A673 (cell line): ENCODE results near the gene STX8.

Source experiments
- EZH2 ChIP-seq: fragments of 200-600 bp; sonication (generic); IDR thresholded peaks from 2 replicates; pipeline ENCODE4 v1.6.1; 2017; ENCODE audit warnings: borderline replicate concordance, low read depth, mild to moderate bottlenecking, mixed read lengths, antibody characterized with exemption, low read length; ENCODE audit not compliant: poor library complexity, severe bottlenecking
- TF ChIP-seq, protein P1 (sequence below): fragments of 300-800, 200-600 bp; sonication (generic); conservative IDR thresholded peaks from 2 replicates; pipeline ENCODE4 v1.5.1; 2017; ENCODE audit warnings: low read depth, mild to moderate bottlenecking, antibody characterized with exemption, low read length, moderate library complexity, mixed read lengths

DNA sequence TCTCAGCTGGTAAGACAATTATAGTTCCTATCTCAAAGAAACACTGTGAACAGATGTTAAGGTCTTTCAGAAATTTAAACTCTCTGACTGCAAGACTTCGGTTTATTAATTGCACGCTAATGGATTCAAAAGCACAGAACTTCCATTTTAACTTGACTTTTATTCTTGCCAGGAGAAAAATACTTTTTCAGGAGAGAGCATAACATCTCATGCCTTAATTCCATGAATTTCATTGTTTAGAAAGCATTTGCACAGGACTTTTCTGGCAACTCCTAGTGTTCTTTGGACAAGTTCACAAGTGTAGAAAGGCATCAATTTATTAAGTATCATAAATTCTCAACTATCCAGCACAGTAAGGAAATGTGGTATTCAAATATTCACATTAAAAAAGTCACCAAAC is 22.4 kb downstream of the STX8 start:
- TF ChIP-seq, protein P1, sequence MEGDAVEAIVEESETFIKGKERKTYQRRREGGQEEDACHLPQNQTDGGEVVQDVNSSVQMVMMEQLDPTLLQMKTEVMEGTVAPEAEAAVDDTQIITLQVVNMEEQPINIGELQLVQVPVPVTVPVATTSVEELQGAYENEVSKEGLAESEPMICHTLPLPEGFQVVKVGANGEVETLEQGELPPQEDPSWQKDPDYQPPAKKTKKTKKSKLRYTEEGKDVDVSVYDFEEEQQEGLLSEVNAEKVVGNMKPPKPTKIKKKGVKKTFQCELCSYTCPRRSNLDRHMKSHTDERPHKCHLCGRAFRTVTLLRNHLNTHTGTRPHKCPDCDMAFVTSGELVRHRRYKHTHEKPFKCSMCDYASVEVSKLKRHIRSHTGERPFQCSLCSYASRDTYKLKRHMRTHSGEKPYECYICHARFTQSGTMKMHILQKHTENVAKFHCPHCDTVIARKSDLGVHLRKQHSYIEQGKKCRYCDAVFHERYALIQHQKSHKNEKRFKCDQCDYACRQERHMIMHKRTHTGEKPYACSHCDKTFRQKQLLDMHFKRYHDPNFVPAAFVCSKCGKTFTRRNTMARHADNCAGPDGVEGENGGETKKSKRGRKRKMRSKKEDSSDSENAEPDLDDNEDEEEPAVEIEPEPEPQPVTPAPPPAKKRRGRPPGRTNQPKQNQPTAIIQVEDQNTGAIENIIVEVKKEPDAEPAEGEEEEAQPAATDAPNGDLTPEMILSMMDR: no peak
- no peak for TF ChIP-seq EZH2
